Stomach (tissue), 9 donors: ENCODE data around the gene WNT5B. TPM values are rescaled to one million over a fixed set of nuclear protein-coding genes. Genes with fewer than 3 reads are reported as not detected.
"Not testable (repeated sequence)": the region's sequence is repeated elsewhere in the genome, so short reads cannot be mapped to it uniquely, and the experiment has no call there.

Experiments
- DNase-seq, 2 donors: peaks; one replicate each; pipeline versions ENCODE4 v3.0.0 to v3.0.0-alpha.2; 2013 to 2019
- H3K27ac ChIP-seq, 5 donors: fragments of 200-600 bp in 4 of 5; sonication (generic) in 4 of 5; one replicate each; pipeline ENCODE4 v1.5.1; 2013 to 2019; ENCODE audit warnings: mild to moderate bottlenecking in 1 of 5, moderate library complexity in 1 of 5
- H3K27me3 ChIP-seq, 3 donors: fragments of 200-600 bp; sonication (generic); one replicate each; pipeline ENCODE4 v1.5.1; 2017 to 2019; ENCODE audit warnings: mixed run types in 1 of 3
- H3K36me3 ChIP-seq, 4 donors: fragments of 200-600 bp; sonication (generic); 1 replicate in 3 of 4; 2 replicates in 1 of 4; pipeline ENCODE4 v1.5.1; 2016 to 2019
- H3K4me1 ChIP-seq, 4 donors: fragments of 200-600 bp; sonication (generic); one replicate each; pipeline ENCODE4 v1.5.1; 2016 to 2019
- H3K4me3 ChIP-seq, 4 donors: fragments of 200-600 bp; sonication (generic) in 3 of 4; one replicate each; pipeline ENCODE4 v1.5.1; 2016 to 2019; ENCODE audit warnings: mild to moderate bottlenecking in 1 of 4
- H3K9me3 ChIP-seq, 4 donors: fragments of 200-600 bp; sonication (generic); one replicate each; pipeline ENCODE4 v1.5.1; 2016 to 2019
- EP300 ChIP-seq: sonication (generic); formaldehyde crosslinking; IDR thresholded peaks from one replicate; pipeline ENCODE4 v1.6.1; 2017; ENCODE audit warnings: antibody characterized with exemption
- POLR2A ChIP-seq, 4 donors: fragments of 450-650 bp; IDR thresholded peaks; one replicate each; pipeline ENCODE4 v1.6.1; 2016; ENCODE audit warnings: antibody characterized with exemption in 4 of 4, control low read depth in 2 of 4, mild to moderate bottlenecking in 1 of 4, moderate library complexity in 1 of 4
- POLR2AphosphoS5 ChIP-seq, 3 donors: sonication (generic); formaldehyde crosslinking; IDR thresholded peaks; one replicate each; pipeline ENCODE4 v1.6.1; 2016; ENCODE audit warnings: antibody characterized with exemption in 3 of 3
- WGBS, 5 donors: extraction: QIAGEN DNeasy Blood & Tissue Kit in 3 of 5; methylation state at CpG; one replicate each; pipeline versions ENCODE4 v1.1.5 to v1.1.7; 2013 to 2018; 5-methylcytosine and 5-hydroxymethylcytosine counted together
- intact Hi-C: fragments of 100-400 bp; cut with DNase I; formaldehyde crosslinking; loops from one replicate; pipeline ENCODE4 v1.15.1; 2023; ENCODE audit warnings: low total_unique reads
- polyA plus RNA-seq, 3 donors: library from polyadenylated mRNA; stranded (reverse); fragments of 200-250 nt; gene quantifications; one replicate each; pipeline ENCODE4 v1.2.3, GENCODE V29; 2013
- total RNA-seq, 5 donors: library from RNA; depleted of rRNA; stranded (reverse); fragments of >200 nt; gene quantifications; one replicate each; pipeline versions ENCODE4 v1.1.0 to v1.2.3, GENCODE V29; 2014 to 2016
- TF ChIP-seq, protein P1 (sequence below), 7 experiments: fragments of 450-650 bp in 4 of 7; fragments of 200-600 bp in 3 of 7; sonication (generic) in 3 of 7; IDR thresholded peaks; one replicate each; pipeline ENCODE4 v1.5.1; 2016 to 2019; ENCODE audit warnings: antibody characterized with exemption in 7 of 7, control low read depth in 2 of 7, mild to moderate bottlenecking in 1 of 7
- donor health status: healthy with polysubstance abuse.
- donor health status: Bipolar disorder and iron deficiency.
- donor health status: healthy.

Gene WNT5B
- total and polyA plus RNA-seq, 8 donors: 0.45 to 22.3 (median 7.4) TPM

DNA sequence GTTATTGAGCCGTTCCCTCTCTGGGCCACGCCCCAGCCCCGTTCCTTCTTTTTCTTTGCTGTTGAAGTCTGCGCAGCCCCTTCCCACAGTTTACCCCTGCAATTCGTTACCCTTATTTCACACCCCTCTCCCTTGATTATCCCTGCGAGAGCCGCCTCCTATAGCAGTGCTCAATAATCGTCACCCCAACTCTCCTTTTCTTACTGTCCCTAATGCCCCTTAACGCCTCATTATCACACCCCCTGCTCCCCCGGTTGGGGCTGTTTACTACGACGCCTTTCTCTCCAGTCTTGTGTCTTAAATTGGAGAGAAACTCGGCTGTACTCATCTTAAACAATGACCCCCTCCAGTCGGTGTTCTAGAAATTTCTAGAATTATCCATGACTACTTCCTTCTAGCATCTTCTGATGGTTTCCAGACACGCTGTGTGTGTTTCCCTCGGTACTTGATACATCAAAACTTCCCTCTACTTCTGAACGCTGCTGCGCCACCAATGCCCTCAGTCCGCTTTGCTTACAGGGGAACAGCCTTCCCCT lies 33.9 kb upstream of the WNT5B start:
- intact Hi-C loops: no loop called here
- Histone ChIP-seq H3K27ac (peak overlapping the region; percentile 92 to 100 (median 95)), H3K36me3 (no peaks in the 10 kb centered on the region), H3K4me3 (peak overlapping the region; percentile 82 to 98 (median 88)), H3K27me3 (no peaks in the 10 kb centered on the region), H3K9me3 (no peaks in the 10 kb centered on the region), H3K4me1 (peaks cover 36 to 50% (median 43%) of the 10 kb centered on the region in 4 donors)
- 9 to 14% (median 11%) methylated on average over 19 of the region's 19 CpGs for whole genome bisulfite sequencing, 5 donors
- no peak for TF ChIP-seq POLR2A (IDR thresholded peaks at IDR 0.05)
- peak in 1 of 3 donors; percentile 53 for TF ChIP-seq POLR2AphosphoS5 (IDR thresholded peaks at IDR 0.05)
- DNase-seq: peak in 1 of 2 donors; percentile 69

DNA sequence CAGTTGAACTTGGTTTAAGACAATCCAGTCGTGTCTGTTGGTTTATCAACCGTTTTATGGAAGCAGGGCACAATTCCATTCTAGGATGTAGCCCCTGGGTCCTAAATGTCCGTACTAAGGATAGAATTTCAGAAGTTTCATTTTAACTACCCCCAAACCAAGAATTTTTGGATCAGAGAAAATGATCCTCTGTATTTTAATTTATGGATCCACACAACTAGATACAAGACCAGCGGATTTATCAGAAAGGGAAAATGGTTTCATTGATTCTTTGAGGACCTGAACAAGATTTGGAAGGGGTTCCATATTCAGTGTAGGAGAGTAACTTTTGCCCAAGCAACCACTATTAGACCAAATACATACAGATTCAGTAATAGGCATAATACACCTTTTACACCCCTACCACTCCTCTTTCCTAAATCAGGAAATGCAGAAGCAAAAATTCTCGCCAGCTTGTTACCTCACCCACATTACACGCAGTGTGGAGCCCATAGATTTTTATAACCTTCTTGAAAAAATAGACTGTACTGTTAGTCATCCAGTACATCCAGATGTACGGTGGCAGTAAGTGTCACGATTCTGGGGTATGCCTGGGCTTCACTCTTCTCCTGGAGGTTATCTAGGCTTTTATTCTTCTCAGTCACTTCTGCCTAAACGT lies 33.2 kb upstream of the WNT5B start:
- Histone ChIP-seq H3K4me3 (peak overlapping the region in 3 of 4 donors; percentile 82 to 98 (median 94)), H3K36me3 (no peaks in the 10 kb centered on the region), H3K27ac (peak overlapping the region in 4 of 5 donors; percentile 92 to 100 (median 94)), H3K27me3 (no peaks in the 10 kb centered on the region), H3K4me1 (peaks cover 29 to 43% (median 37%) of the 10 kb centered on the region in 4 donors), H3K9me3 (no peaks in the 10 kb centered on the region)
- TF ChIP-seq EP300 (no peak), POLR2A (IDR thresholded peaks at IDR 0.05) (no peak), POLR2AphosphoS5 (IDR thresholded peaks at IDR 0.05) (no peak)
- TF ChIP-seq, protein P1, sequence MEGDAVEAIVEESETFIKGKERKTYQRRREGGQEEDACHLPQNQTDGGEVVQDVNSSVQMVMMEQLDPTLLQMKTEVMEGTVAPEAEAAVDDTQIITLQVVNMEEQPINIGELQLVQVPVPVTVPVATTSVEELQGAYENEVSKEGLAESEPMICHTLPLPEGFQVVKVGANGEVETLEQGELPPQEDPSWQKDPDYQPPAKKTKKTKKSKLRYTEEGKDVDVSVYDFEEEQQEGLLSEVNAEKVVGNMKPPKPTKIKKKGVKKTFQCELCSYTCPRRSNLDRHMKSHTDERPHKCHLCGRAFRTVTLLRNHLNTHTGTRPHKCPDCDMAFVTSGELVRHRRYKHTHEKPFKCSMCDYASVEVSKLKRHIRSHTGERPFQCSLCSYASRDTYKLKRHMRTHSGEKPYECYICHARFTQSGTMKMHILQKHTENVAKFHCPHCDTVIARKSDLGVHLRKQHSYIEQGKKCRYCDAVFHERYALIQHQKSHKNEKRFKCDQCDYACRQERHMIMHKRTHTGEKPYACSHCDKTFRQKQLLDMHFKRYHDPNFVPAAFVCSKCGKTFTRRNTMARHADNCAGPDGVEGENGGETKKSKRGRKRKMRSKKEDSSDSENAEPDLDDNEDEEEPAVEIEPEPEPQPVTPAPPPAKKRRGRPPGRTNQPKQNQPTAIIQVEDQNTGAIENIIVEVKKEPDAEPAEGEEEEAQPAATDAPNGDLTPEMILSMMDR (IDR thresholded peaks at IDR 0.05): no peak
- WGBS, 5 donors: 66 to 83% (median 79%) methylated on average over 9 of the region's 9 CpGs
- DNase-seq: no peak
- intact Hi-C loops: no loop called here

DNA sequence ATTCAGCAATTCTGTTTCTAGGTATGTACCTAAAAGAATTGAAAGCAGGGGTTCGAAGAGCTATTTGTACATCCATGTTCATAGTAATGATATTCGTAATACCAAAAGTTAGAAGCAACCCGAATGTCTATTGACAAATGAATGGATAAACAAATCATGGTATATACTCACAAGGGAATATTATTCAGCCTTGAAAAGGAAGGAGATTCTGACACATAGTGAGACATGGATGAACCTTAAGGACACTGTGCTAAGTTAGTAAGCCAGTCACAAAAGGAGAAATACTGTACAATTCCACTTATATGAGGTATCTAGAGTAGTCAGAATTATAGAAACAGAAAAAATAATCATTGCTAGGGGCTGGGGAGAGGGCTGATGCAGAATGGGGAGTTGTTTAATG lies 30.3 kb upstream of the WNT5B start:
- Histone ChIP-seq H3K27ac (no peak overlapping the region), H3K36me3 (no peaks in the 10 kb centered on the region), H3K4me1 (peaks cover 6 to 21% (median 12%) of the 10 kb centered on the region in 4 donors), H3K9me3 (no peaks in the 10 kb centered on the region), H3K4me3 (no peak overlapping the region), H3K27me3 (no peaks in the 10 kb centered on the region)
- TF ChIP-seq POLR2A (IDR thresholded peaks at IDR 0.05): no peak
- DNase-seq: no peak
- WGBS, 5 donors: 94 to 99% (median 97%) methylated on average over 3 of the region's 3 CpGs
- intact Hi-C loops: no loop called here

DNA sequence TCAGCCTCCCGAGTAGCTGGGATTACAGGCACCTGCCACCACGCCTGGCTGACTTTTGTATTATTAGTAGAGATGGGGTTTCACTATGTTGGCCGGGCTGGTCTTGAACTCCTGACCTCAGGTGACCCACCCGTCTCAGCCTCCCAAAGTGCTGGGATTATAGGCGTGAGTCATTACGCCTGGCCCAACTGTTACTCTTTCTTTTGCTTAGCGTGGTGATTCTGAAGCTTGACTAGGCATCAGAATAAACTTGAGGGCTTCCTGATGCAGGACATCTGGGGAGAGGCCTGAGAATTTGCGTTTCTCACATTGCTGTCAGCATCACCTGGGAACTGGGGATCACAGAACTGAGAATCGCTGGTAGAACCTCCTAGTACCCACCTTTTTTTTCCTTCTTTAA lies 26.3 kb upstream of the WNT5B start:
- H3K9me3 ChIP-seq, H3K27ac ChIP-seq, DNase-seq, intact Hi-C loops, H3K27me3 ChIP-seq, H3K4me3 ChIP-seq, H3K36me3 ChIP-seq: not testable (repeated sequence)
- H3K4me1 ChIP-seq: peaks cover 15 to 37% (median 21%) of the 10 kb centered on the region in 4 donors
- 72 to 90% (median 83%) methylated on average over 9 of the region's 9 CpGs for WGBS, 5 donors

DNA sequence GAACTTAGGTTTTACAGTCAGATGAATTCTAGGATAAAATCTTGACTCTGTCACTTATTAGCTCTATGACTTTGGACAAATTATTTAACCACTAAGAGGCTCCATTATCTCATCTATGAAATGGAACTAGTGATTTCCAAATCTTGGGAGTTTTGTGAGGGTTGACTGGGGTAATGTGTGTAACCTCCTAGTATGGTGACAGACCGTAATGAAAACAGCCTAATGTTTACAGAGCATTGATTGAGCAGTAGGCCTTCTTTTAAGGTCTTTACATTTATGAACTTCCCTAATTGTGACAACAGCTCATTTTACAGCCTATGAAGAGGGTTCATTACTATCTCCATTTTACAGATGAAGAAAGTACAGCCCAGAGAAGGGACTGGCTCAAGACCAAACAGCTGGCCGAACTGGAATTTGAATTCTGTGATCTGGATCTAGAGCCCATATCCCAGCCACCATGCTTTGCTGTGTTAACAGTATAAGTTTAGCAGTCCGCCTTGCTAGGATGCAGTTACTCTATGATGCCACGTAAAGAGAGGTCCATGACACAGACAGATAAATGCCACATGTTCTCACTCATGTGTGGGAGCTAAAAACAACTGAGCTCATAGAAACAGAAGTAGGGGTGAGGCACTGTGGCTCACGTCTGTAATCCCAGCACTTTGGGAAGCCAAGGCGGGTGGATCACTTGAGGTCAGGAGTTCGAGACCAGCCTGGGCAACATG lies 25.6 kb upstream of the WNT5B start:
- Histone ChIP-seq H3K27ac (no peak overlapping the region), H3K9me3 (no peaks in the 10 kb centered on the region), H3K27me3 (no peaks in the 10 kb centered on the region), H3K4me1 (peaks cover 15 to 45% (median 28%) of the 10 kb centered on the region in 4 donors), H3K4me3 (no peak overlapping the region), H3K36me3 (no peaks in the 10 kb centered on the region)
- WGBS, 5 donors: 81 to 88% (median 86%) methylated on average over 7 of the region's 7 CpGs
- intact Hi-C loops: no loop called here
- TF ChIP-seq EP300 (no peak), POLR2AphosphoS5 (IDR thresholded peaks at IDR 0.05) (no peak), POLR2A (IDR thresholded peaks at IDR 0.05) (no peak)
- TF ChIP-seq, protein P1 (IDR thresholded peaks at IDR 0.05): no peak
- no peak for DNase-seq
